Uterine smooth muscle cell (primary cell): Measurements from ENCODE around the gene ANKRD50. TPM values are rescaled to one million over a fixed set of nuclear protein-coding genes. Genes with fewer than 3 reads are reported as not detected.

Experiments used
- total RNA-seq: library from RNA; depleted of rRNA; stranded (reverse); fragments of >200 nt; gene quantifications from 2 replicates; pipeline ENCODE4 v1.2.3, GENCODE V29; 2014

ANKRD50 gene, protein sequence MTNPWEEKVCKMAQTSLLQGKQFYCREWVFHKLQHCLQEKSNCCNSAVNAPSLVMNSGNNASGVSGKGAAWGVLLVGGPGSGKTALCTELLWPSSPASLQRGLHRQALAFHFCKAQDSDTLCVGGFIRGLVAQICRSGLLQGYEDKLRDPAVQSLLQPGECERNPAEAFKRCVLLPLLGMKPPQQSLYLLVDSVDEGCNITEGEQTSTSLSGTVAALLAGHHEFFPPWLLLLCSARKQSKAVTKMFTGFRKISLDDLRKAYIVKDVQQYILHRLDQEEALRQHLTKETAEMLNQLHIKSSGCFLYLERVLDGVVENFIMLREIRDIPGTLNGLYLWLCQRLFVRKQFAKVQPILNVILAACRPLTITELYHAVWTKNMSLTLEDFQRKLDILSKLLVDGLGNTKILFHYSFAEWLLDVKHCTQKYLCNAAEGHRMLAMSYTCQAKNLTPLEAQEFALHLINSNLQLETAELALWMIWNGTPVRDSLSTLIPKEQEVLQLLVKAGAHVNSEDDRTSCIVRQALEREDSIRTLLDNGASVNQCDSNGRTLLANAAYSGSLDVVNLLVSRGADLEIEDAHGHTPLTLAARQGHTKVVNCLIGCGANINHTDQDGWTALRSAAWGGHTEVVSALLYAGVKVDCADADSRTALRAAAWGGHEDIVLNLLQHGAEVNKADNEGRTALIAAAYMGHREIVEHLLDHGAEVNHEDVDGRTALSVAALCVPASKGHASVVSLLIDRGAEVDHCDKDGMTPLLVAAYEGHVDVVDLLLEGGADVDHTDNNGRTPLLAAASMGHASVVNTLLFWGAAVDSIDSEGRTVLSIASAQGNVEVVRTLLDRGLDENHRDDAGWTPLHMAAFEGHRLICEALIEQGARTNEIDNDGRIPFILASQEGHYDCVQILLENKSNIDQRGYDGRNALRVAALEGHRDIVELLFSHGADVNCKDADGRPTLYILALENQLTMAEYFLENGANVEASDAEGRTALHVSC (N-terminal part only)
- 29.0 and 30.2 TPM in 2 replicates for total RNA-seq

DNA sequence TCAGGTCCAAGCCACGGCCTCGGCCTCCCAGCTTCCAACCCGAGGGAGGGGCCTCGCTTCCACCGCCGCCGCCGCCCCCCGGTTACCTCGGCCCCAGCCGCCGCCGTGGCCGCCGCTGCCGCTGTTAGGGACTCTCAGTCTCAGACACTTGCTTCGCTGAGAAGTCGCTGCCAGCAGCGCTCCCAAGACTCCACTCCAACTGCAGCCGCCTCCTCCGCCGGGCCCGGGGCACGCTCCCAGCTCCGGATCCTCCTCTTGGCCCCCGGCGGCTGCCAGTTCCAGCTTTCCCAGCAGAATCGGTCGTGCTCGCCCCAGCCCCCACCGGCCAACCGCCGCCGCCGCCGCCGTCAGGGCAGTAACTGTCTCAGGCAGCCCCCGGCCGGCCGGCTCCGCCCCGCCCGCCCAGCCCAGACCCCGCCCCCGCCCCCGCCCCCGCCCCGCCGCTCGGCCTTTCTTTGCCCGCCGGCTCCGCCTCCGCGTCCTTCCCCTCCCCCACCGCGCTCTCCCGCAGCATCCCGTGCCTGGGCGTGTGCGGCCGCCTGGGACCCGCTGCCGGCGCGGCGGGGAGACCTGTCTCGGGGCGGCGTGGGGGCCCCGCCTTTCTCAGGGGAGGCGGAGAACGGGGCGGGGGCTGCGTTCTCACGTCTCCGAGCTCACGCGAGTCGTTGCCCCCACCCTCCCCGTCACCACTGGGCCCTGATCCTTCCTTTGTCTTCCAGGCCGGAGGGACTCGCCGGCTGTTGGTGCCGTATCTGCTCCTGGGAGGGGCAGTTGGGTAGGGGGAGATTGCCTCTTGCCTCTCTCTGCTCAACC is at the start of gene ANKRD50:
ANKRD50 (minus strand) TSS at position 361 of the 813 bp plus-strand sequence. CDS start 2,221 bp downstream, outside the sequence.

